HFF-Myc (cell line): Measurements from ENCODE around the gene CTDSP2.
"Not testable (repeated sequence)": the region's sequence is repeated elsewhere in the genome, so short reads cannot be mapped to it uniquely, and the experiment has no call there.

Source experiments
- DNase-seq: peaks from one replicate; pipeline ENCODE4 v3.0.0-alpha.2; 2011; ENCODE audit warnings: low read depth; ENCODE audit errors: extremely low read depth
- H3K4me3 ChIP-seq: replicated peaks from 2 replicates; pipeline ENCODE4 v1.5.1; 2011; ENCODE audit warnings: low read depth, mild to moderate bottlenecking, control low read depth, low read length
- TF ChIP-seq, protein P1 (sequence below): IDR thresholded peaks from 2 replicates; pipeline ENCODE4 v1.5.1; 2012; ENCODE audit warnings: mild to moderate bottlenecking, low read depth, low read length, control low read depth; ENCODE audit errors: missing control alignments

The CTDSP2 gene

DNA sequence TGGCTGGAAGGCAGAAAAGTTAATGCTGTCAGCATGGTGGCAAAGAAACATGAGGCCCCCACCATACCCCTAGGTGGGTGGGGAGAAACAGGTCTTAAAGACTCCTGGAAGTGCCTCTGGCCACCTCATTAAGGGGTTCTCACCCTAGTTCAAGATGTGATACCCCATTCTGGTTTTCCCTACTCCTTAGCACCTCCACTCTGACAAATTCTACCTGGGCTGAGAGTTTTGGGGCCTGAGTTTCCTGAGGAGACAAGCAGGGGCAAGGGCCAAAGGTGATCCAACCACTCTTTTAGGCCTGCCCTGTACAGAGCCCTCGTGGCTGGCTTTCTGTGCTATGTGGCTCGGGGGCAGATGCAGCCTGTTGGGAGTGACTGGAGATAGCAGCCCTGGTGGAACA lies 20.1 kb downstream of the CTDSP2 start:
- no peak for DNase-seq
- H3K4me3 ChIP-seq = no peak overlapping the region
- TF ChIP-seq, protein P1, sequence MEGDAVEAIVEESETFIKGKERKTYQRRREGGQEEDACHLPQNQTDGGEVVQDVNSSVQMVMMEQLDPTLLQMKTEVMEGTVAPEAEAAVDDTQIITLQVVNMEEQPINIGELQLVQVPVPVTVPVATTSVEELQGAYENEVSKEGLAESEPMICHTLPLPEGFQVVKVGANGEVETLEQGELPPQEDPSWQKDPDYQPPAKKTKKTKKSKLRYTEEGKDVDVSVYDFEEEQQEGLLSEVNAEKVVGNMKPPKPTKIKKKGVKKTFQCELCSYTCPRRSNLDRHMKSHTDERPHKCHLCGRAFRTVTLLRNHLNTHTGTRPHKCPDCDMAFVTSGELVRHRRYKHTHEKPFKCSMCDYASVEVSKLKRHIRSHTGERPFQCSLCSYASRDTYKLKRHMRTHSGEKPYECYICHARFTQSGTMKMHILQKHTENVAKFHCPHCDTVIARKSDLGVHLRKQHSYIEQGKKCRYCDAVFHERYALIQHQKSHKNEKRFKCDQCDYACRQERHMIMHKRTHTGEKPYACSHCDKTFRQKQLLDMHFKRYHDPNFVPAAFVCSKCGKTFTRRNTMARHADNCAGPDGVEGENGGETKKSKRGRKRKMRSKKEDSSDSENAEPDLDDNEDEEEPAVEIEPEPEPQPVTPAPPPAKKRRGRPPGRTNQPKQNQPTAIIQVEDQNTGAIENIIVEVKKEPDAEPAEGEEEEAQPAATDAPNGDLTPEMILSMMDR = no peak

DNA sequence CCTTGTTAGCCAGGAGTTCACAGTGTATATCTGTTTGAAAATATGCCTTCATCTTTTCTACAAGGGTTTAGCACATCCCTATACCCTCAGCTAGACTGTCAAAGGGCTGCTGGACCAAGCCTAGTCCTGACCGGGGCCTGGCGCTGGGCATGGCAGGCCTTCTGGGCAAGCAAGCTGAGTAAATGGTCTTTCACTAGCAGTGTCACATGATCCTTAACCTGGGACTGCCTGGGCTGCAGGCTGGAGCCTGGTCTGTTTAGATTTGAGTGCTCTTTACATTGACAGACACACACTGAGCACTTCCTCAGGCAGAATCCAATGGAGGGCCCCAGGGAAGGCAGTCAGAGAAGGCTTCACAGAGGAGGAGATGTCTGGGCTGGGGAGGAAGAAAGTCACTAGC lies 21.1 kb downstream of the CTDSP2 start:
- H3K4me3 ChIP-seq = no peak overlapping the region
- no peak for DNase-seq
- TF ChIP-seq, protein P1 = no peak

DNA sequence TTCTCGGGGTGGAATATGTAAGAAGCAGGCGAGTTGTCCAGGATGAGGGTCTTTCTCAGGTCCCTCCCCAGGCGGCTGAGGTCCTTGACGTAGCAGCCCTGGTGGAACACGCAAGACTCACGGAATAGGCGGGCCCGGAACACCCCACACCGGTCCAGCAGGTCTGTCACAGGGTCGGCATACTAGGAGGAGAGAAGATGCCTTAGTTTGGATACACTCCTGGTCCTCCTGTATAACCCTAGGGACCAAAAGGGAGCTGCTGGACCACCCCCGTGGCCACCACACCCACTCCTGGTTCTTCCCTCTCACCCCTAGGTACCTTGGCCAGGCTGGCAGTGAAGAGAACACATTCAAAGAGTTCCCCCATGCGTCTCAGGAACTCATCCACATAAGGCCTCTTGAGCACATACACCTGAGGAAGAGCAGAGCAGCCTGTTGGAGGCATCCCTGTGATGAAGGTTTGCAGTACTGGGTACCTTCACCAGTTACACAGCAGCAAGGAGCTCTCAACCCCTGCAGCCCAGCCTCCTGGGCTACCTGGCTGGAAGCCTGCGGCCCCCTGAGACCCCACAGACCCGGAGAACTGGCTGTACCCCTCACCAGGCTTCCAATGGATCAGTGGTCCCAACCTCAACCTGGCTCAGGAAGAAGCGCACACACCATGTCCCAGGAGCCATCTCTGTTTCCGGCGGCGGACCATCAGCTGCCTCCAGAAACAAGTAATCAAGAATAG lies 22.5 kb downstream of the CTDSP2 start:
- TF ChIP-seq, protein P1 = no peak
- no peak for DNase-seq

DNA sequence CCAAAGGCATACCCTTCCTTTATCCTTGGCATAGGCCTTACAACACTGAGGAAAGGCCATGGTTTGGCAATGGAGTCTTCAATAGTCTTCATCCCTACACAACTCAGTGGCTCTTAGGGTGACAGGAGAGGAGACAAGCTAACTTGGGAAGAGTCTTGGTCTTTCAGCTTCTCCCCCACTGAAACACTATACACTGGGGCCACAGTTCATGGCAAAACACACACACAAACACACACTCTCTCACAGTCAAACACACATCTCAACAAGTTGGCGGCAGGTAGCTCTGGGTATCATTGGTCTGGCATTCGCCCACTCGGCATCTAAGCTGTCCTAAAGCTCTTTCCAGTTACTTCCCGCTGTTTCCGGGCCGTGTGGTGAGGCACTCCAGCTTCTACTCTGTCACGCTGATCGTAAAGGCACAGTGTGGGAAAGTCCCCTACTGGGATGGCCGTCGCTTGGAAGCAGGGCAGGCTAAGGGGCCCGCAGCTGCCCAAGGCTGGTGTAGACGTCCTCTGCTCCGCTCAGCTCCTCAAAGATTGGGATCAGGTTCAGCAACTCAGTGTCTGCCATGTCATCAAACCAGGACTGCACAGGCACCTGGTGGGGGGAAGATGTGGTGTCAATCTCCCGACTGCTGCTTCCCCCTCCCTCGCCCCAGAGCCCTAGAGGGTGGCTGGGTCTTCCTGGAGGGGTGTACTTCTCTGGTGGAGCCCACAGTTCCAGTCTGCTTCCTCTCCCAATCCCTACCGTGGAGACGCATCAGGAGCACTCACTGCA lies 23.2 kb downstream of the CTDSP2 start:
- TF ChIP-seq, protein P1 = no peak
- no peak for DNase-seq
- no peak overlapping the region for H3K4me3 ChIP-seq

More for the DNA sequence above, 22.5 kb downstream of the CTDSP2 start:
- no peak overlapping the region for H3K4me3 ChIP-seq

DNA sequence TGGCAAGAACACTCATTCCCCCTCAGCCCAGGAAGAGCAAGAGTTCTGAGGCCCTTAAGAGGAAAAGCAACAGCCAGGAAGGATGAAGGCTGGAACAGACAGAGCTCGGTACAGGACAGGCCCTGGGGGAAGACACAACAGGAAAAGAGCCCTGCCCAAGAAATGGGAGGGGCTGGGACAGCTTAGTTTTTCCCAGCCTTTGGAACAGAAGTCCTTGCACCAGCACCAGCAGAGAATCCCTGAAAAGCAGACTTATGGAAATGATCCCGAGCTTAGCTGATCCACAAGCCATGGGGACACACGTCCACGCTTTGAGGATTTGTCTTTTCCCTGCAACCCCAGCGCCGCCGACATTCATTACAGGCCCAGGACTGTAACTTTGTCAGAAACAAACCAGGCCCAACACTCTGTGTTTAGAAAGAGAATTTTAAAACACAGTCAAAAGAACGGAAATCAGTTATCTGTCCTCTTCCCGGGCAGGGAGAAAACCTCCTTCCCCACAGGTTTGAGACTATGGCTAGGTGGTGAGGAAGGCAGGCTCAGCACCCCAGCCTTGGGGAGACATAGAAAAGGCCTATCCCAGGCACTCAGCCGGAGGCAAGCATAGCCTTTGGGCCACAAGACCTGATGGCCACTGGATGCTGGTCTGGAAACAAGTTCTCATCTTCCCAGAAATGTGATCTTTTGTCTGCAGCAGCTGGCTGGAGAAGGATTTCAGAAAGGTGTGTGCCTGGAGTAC lies 24.0 kb downstream of the CTDSP2 start:
- TF ChIP-seq, protein P1 = no peak
- no peak for DNase-seq
- H3K4me3 ChIP-seq = no peak overlapping the region

DNA sequence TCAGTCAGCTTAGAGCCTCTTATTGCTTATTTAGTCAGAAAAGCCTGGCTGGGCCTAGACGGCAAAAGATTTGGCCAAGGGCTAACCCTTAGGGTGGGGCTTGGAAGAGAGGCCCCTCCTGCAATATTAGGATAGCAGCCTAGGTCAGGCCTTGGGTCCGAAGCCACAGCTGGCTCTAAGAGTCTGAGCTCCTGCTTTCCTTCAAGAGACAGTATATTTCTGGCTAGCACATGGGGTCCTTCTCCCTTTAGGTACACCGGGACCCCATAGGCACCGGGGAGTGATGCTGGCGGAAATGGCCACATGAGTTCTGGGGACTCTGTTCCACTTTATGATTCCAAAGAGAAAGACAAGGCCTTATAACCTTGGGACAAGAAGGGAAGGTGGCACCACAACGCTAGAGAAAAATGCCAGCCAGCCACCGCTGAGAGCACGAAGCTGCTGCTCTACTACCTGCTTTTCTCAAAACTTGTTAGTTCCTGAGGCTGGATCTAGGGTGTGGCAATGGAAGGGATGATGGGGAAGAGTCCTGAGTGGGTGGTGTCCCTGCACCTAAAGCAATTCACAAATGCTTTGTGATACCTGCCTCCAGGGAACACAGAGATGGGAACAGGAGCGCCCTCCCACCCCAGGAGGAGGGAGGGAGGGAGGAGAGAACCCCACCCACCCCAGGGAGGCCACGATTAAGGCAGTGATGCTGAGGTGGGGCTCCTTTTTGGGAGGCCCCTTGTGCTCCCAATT lies 24.9 kb downstream of the CTDSP2 start:
- no peak overlapping the region for H3K4me3 ChIP-seq
- no peak for DNase-seq
- TF ChIP-seq, protein P1 = no peak

DNA sequence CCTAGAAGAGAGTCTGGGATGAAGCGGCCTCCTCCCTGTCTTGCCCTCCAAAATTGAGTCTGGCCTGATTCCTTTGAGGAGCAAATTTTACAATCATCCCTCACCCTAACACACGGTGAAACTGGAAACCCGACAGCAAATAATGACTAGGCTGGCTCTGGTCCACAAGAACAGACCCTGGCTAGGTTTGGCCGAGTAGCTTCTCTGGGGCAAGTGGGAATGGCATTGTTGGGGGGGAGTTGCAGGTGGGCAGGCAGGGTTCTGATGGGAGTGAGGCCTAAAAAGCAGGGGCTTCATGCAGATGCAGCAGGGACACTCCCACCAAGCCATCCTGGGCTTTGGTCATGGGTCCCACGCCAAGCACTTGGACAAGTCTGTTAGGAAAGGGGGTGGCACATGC lies 25.5 kb downstream of the CTDSP2 start:
- not testable (repeated sequence) for DNase-seq, H3K4me3 ChIP-seq

DNA sequence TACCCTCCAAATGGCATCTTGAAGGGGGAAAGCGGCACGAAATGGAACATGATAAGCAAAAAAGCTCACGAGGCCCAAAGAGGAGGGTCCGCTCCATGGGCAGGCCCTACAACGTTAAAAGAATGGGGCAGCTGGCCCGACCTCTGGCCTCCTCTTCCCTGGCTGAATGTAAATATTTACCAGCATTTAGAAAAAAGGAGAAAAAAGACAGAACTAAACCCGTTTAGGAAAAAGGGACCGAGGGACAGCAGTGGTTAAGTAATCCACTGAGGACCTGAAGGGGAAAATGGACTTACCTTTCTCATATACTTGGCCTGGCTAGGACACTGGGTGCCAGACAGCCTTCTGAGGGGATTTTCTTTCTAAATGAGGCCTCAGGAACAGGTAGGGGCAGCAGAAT lies 26.4 kb downstream of the CTDSP2 start:
- not testable (repeated sequence) for DNase-seq, H3K4me3 ChIP-seq

DNA sequence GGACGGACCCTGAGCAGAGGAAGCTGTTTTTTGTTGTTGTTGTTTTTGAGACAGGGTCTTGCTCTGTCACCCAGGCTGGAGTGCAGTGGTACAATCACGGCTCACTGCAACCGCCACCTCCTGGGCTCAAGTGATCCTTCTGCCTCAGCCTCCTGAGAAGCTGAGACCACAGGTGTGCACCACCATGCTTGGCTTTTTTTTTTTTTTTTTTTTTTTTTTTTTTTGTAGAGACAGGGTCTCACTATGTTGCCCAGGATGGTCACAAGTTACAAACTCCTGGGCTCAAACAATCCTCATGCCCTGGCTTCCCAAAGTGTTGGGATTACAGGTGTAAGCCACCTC lies 28.6 kb downstream of the CTDSP2 start:
- H3K4me3 ChIP-seq, DNase-seq: not testable (repeated sequence)
